GM12801 (cell line): ENCODE data around the gene VIL1.

Experiments
- TF ChIP-seq, protein P1 (sequence below): IDR thresholded peaks from one replicate; pipeline ENCODE4 v1.5.1; 2011; ENCODE audit warnings: control low read depth; ENCODE audit not compliant: insufficient read length; ENCODE audit errors: extremely low read depth

The VIL1 gene

DNA sequence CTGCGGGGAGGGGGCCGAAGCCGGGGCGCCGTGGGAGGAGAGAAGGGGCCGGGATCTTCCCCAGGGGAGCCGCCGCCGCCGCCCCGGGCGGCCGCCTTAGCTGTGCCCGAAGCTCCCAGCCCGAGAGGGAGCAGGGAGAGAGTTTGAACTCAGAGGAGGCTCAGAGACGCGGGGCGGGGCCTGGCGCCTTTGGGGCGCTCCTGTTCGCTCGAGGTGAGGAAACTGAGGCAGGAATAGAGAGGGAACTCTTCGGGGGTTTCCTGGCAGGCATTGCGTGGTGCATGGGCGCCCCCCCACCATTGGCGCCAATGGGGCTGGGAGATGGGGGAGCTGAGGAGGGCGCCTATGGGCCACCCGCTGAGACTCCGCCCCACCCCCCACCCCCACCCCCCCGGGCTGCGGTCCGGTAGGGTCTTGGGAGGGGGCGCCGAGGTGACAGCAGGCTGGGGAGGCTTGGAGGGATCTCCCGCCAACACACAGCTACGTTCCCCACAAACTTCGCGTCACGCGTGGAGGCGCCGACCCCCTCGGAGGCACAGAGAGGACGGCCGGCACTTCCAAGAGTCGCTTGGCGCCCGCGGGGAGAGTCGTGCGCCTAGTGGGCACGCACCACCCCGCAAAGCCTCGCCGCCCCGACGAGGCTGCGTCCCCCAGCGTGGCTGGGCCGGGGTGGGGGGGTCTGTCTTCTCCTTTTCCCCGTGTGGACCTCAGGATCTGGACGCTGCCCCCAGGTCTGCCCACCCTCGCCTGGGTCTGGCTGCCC lies 18.6 kb upstream of the VIL1 start:
- TF ChIP-seq, protein P1, sequence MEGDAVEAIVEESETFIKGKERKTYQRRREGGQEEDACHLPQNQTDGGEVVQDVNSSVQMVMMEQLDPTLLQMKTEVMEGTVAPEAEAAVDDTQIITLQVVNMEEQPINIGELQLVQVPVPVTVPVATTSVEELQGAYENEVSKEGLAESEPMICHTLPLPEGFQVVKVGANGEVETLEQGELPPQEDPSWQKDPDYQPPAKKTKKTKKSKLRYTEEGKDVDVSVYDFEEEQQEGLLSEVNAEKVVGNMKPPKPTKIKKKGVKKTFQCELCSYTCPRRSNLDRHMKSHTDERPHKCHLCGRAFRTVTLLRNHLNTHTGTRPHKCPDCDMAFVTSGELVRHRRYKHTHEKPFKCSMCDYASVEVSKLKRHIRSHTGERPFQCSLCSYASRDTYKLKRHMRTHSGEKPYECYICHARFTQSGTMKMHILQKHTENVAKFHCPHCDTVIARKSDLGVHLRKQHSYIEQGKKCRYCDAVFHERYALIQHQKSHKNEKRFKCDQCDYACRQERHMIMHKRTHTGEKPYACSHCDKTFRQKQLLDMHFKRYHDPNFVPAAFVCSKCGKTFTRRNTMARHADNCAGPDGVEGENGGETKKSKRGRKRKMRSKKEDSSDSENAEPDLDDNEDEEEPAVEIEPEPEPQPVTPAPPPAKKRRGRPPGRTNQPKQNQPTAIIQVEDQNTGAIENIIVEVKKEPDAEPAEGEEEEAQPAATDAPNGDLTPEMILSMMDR, result no peak

DNA sequence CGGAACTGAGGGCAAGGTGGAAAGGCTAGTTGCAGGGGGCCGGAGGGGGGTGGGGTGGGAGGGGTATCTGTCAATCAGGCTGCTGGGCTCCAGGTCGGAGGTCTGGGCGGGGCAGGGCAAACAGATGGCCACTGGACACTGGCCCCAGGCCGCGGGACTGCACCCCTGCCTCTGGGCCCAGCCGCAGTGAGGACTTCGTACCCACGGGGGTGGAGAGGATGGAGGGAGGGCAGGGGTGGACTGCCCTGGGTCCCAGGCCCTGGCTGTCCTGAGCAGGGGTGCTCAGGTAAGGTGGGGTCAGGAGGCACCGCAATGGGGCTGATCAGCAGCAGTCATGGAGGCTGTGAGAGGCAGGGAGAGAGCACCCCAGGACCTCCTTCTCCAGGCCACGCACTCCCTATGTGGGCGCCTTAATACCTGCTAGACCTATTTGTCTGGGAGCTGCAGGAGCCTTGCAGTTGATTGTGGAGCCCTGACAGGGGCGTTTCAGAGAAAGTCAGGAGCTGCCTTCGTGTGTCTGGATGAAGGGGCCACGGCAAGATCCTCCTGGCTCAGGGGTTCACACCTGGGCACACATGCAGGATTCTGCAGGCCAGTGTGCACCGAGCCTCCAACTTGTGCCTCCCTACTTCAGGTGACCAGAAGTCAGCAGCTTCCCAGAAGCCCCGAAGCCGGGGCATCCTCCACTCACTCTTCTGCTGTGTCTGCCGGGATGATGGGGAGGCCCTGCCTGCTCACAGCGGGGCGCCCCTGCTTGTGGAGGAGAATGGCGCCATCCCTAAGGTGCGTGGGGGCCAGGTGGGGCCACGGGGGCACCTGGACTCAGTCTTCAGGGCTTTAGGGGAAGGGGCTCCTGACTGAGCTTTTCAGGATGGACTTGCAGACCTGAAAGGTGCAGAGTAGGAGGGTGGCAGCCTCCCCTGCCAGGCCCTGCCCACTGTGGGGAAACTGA lies 17.7 kb upstream of the VIL1 start:
- TF ChIP-seq, protein P1, result no peak

DNA sequence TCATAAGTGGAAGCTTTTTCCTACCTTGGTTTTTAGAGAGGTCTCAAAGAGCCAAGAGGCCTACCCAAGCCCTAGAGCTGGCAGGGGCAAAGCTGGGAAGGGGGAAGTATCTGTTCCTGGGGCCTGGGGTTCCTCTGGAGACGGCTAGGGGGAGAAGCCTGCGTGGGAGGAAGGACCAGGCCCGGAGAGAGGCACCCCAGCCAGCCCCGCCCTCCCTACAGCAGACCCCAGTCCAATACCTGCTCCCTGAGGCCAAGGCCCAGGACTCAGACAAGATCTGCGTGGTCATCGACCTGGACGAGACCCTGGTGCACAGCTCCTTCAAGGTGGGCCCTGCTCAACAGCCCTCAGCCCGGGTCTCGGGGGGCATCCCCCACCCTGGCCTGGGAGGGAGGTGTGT lies 17.0 kb upstream of the VIL1 start:
- TF ChIP-seq, protein P1, result no peak

DNA sequence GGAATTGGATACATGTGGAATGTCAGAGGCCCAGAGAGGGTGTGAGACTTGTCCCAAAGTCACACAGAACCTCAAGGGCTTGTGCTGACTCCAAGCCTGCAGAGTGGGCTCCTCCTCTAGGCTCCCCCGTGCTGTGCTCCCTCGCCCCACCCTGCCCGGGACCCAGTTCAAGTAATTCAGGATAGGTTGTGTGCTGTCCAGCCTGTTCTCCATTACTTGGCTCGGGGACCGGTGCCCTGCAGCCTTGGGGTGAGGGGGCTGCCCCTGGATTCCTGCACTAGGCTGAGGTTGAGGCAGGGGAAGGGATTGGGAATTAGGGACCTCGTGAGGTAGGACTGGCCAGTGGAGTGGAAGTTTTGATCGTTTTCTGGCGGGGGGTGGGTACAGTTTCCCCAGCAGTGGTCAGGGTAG lies 16.4 kb upstream of the VIL1 start:
- TF ChIP-seq, protein P1, result no peak

DNA sequence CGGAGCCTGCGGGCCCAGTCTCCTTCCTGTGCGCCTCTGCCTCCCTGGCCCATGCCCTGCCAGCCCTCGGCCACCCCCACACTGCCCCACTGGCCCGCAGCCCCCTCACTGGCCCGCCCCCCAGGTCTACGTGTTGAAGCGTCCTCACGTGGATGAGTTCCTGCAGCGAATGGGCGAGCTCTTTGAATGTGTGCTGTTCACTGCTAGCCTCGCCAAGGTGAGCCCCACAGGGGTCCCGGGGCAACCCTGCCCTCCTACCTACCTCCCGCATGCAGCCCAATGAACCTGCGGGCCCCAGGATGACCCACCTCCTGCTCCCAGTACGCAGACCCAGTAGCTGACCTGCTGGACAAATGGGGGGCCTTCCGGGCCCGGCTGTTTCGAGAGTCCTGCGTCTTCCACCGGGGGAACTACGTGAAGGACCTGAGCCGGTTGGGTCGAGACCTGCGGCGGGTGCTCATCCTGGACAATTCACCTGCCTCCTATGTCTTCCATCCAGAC lies 16.0 kb upstream of the VIL1 start:
- TF ChIP-seq, protein P1, result no peak

DNA sequence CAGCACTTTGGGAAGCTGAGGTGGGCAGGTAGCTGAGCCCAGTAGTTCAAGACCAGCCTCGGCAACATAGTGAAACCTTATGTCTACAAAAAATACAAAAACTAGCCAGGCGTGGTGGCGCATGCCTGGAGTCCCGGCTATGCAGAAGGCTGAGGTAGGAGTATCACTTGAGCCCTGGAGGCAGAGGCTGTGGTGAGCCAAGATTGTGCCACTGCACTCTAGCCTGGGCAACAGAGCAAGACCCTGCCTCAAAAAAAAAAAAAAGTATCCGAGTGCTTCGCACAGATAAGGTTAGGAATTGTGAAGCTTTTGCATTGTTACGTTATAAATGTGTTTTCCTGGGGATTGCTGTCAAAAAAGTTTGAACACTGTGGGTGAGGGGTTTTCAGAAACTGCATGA lies 15.1 kb upstream of the VIL1 start:
- TF ChIP-seq, protein P1, result no peak
